ENCODE data around the gene HK2.
"Not testable (repeated sequence)": the region's sequence is repeated elsewhere in the genome, so short reads cannot be mapped to it uniquely, and the experiment has no call there.

The HK2 gene

GRCh38 chr2:74822771-74823566 is 11.0 kb upstream of the HK2 start:
- TF ChIP-seq CTCF (conservative IDR thresholded peaks at IDR 0.05; ENCODE audit: low read depth, low read length) = no peak
- Histone ChIP-seq H3K4me3 (IDR thresholded peaks at IDR 0.05; ENCODE audit: insufficient read depth, low read depth, low read length) (no peak overlapping the region), H3K36me3 (ENCODE audit: insufficient read depth) (no peaks in the 10 kb centered on the region), H3K79me2 (ENCODE audit: insufficient read depth, low read depth) (no peaks in the 10 kb centered on the region), H3K4me2 (no peak overlapping the region), H3K27ac (no peak overlapping the region), H3K9ac (no peak overlapping the region), H3K4me1 (ENCODE audit: low read depth, poor library complexity, severe bottlenecking) (no peaks in the 10 kb centered on the region), H4K20me1 (ENCODE audit: insufficient read depth) (no peaks in the 10 kb centered on the region), H2AFZ (ENCODE audit: low read depth) (no peak overlapping the region), H3K27me3 (ENCODE audit: insufficient read depth, low read depth) (no peaks in the 10 kb centered on the region)

GRCh38 chr2:74824679-74825078 is 9.2 kb upstream of the HK2 start:
- Histone ChIP-seq H3K4me3 (IDR thresholded peaks at IDR 0.05; ENCODE audit: insufficient read depth, low read depth, low read length) (no peak overlapping the region), H3K27ac (no peak overlapping the region)

GRCh38 chr2:74828543-74828942 is 5.4 kb upstream of the HK2 start:
- H3K9ac ChIP-seq = no peak overlapping the region
- TF ChIP-seq CTCF (conservative IDR thresholded peaks at IDR 0.05; ENCODE audit: low read depth, low read length) = no peak
- no peak overlapping the region for H2AFZ ChIP-seq (ENCODE audit: low read depth)

More at GRCh38 chr2:74824679-74825078, 9.2 kb upstream of the HK2 start:
- Histone ChIP-seq H3K4me1 (ENCODE audit: low read depth, poor library complexity, severe bottlenecking) (no peaks in the 10 kb centered on the region), H3K4me2 (no peak overlapping the region), H3K27me3 (ENCODE audit: insufficient read depth, low read depth) (no peaks in the 10 kb centered on the region), H4K20me1 (ENCODE audit: insufficient read depth) (no peaks in the 10 kb centered on the region), H3K79me2 (ENCODE audit: insufficient read depth, low read depth) (no peaks in the 10 kb centered on the region), H2AFZ (ENCODE audit: low read depth) (no peak overlapping the region), H3K9ac (no peak overlapping the region), H3K36me3 (ENCODE audit: insufficient read depth) (no peaks in the 10 kb centered on the region)
- no peak for TF ChIP-seq CTCF (conservative IDR thresholded peaks at IDR 0.05; ENCODE audit: low read depth, low read length)

GRCh38 chr2:74831693-74832530 is 2.0 kb upstream of the HK2 start:
- Histone ChIP-seq H3K79me2 (ENCODE audit: insufficient read depth, low read depth) (peaks cover 28% of the 10 kb centered on the region), H3K9ac (no peak overlapping the region), H3K27ac (no peak overlapping the region), H3K4me2 (no peak overlapping the region), H3K27me3 (ENCODE audit: insufficient read depth, low read depth) (no peaks in the 10 kb centered on the region), H2AFZ (ENCODE audit: low read depth) (no peak overlapping the region), H3K4me1 (ENCODE audit: low read depth, poor library complexity, severe bottlenecking) (peaks cover 13% of the 10 kb centered on the region), H3K36me3 (ENCODE audit: insufficient read depth) (no peaks in the 10 kb centered on the region), H3K4me3 (IDR thresholded peaks at IDR 0.05; ENCODE audit: insufficient read depth, low read depth, low read length) (no peak overlapping the region), H4K20me1 (ENCODE audit: insufficient read depth) (0 out of 2 replicates have a peak, but pooled peaks cover 4% of the 10 kb centered on the region)
- TF ChIP-seq CTCF (conservative IDR thresholded peaks at IDR 0.05; ENCODE audit: low read depth, low read length) = no peak

More at GRCh38 chr2:74828543-74828942, 5.4 kb upstream of the HK2 start:
- no peaks in the 10 kb centered on the region for H3K36me3 ChIP-seq (ENCODE audit: insufficient read depth)
- H3K79me2 ChIP-seq (ENCODE audit: insufficient read depth, low read depth) = no peaks in the 10 kb centered on the region
- H3K4me2 ChIP-seq = no peak overlapping the region
- no peaks in the 10 kb centered on the region for H4K20me1 ChIP-seq (ENCODE audit: insufficient read depth)
- no peak overlapping the region for H3K27ac ChIP-seq
- H3K4me3 ChIP-seq (IDR thresholded peaks at IDR 0.05; ENCODE audit: insufficient read depth, low read depth, low read length) = no peak overlapping the region
- H3K27me3 ChIP-seq (ENCODE audit: insufficient read depth, low read depth) = no peaks in the 10 kb centered on the region
- H3K4me1 ChIP-seq (ENCODE audit: low read depth, poor library complexity, severe bottlenecking) = peaks cover 6% of the 10 kb centered on the region

- peaks cover 29% of the 10 kb centered on the region for H3K4me1 ChIP-seq (ENCODE audit: low read depth, poor library complexity, severe bottlenecking)
- H3K27me3 ChIP-seq (ENCODE audit: insufficient read depth, low read depth); H3K36me3 ChIP-seq (ENCODE audit: insufficient read depth): not testable (repeated sequence)
- H3K4me3 ChIP-seq (IDR thresholded peaks at IDR 0.05; ENCODE audit: insufficient read depth, low read depth, low read length) = peak overlapping the region; percentile 59
- H2AFZ ChIP-seq (ENCODE audit: low read depth) = peak overlapping the region; percentile 80
- H3K27ac ChIP-seq = peak overlapping the region; percentile 89
- 0 out of 2 replicates have a peak, but pooled peaks cover 10% of the 10 kb centered on the region for H4K20me1 ChIP-seq (ENCODE audit: insufficient read depth)
- peak overlapping the region; percentile 99 for H3K9ac ChIP-seq
- peak overlapping the region; percentile 90 for H3K4me2 ChIP-seq
- peaks cover 52% of the 10 kb centered on the region for H3K79me2 ChIP-seq (ENCODE audit: insufficient read depth, low read depth)
These were observed 386 bp downstream of the HK2 start for GRCh38 chr2:74834234-74834791.
